ENCODE results near the gene NUP210L. TPM values are rescaled to one million over a fixed set of nuclear protein-coding genes. Genes with fewer than 3 reads are reported as not detected.
"Not testable (repeated sequence)": the region's sequence is repeated elsewhere in the genome, so short reads cannot be mapped to it uniquely, and the experiment has no call there.

NUP210L gene
- total RNA-seq, 1 donor from 2014 or later, result 0.15 TPM

- TF ChIP-seq, protein P1, sequence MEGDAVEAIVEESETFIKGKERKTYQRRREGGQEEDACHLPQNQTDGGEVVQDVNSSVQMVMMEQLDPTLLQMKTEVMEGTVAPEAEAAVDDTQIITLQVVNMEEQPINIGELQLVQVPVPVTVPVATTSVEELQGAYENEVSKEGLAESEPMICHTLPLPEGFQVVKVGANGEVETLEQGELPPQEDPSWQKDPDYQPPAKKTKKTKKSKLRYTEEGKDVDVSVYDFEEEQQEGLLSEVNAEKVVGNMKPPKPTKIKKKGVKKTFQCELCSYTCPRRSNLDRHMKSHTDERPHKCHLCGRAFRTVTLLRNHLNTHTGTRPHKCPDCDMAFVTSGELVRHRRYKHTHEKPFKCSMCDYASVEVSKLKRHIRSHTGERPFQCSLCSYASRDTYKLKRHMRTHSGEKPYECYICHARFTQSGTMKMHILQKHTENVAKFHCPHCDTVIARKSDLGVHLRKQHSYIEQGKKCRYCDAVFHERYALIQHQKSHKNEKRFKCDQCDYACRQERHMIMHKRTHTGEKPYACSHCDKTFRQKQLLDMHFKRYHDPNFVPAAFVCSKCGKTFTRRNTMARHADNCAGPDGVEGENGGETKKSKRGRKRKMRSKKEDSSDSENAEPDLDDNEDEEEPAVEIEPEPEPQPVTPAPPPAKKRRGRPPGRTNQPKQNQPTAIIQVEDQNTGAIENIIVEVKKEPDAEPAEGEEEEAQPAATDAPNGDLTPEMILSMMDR (IDR thresholded peaks at IDR 0.05; ENCODE audit: unreplicated experiment), result no peak
- Mint-ChIP-seq H3K9me3 (ENCODE audit: unreplicated experiment) (no peaks in the 10 kb centered on the region), H3K36me3 (ENCODE audit: low read depth, unreplicated experiment) (no peaks in the 10 kb centered on the region), H3K27me3 (ENCODE audit: unreplicated experiment) (no peaks in the 10 kb centered on the region), H3K4me1 (ENCODE audit: unreplicated experiment) (no peaks in the 10 kb centered on the region), H3K27ac (ENCODE audit: unreplicated experiment) (no peak overlapping the region), H3K4me3 (ENCODE audit: unreplicated experiment) (no peak overlapping the region)
- no peak for DNase-seq (ENCODE audit: low spot score)
These were observed 17.0 kb downstream of the NUP210L start for GRCh38 chr1:154137888-154138287.

GRCh38 chr1:154133256-154133655 lies 21.6 kb downstream of the NUP210L start:
- Mint-ChIP-seq H3K36me3 (ENCODE audit: low read depth, unreplicated experiment) (no peaks in the 10 kb centered on the region), H3K27ac (ENCODE audit: unreplicated experiment) (no peak overlapping the region), H3K4me3 (ENCODE audit: unreplicated experiment) (no peak overlapping the region), H3K9me3 (ENCODE audit: unreplicated experiment) (no peaks in the 10 kb centered on the region), H3K27me3 (ENCODE audit: unreplicated experiment) (no peaks in the 10 kb centered on the region), H3K4me1 (ENCODE audit: unreplicated experiment) (no peaks in the 10 kb centered on the region)
- TF ChIP-seq, protein P1 (IDR thresholded peaks at IDR 0.05; ENCODE audit: unreplicated experiment), result no peak
- no peak for DNase-seq (ENCODE audit: low spot score)

GRCh38 chr1:154129391-154129970 lies 25.4 kb downstream of the NUP210L start:
- Mint-ChIP-seq H3K9me3 (ENCODE audit: unreplicated experiment) (no peaks in the 10 kb centered on the region), H3K27ac (ENCODE audit: unreplicated experiment) (no peak overlapping the region), H3K27me3 (ENCODE audit: unreplicated experiment) (no peaks in the 10 kb centered on the region), H3K36me3 (ENCODE audit: low read depth, unreplicated experiment) (no peaks in the 10 kb centered on the region), H3K4me3 (ENCODE audit: unreplicated experiment) (no peak overlapping the region), H3K4me1 (ENCODE audit: unreplicated experiment) (no peaks in the 10 kb centered on the region)
- DNase-seq (ENCODE audit: low spot score), result no peak
- TF ChIP-seq, protein P1 (IDR thresholded peaks at IDR 0.05; ENCODE audit: unreplicated experiment), result no peak

DNA sequence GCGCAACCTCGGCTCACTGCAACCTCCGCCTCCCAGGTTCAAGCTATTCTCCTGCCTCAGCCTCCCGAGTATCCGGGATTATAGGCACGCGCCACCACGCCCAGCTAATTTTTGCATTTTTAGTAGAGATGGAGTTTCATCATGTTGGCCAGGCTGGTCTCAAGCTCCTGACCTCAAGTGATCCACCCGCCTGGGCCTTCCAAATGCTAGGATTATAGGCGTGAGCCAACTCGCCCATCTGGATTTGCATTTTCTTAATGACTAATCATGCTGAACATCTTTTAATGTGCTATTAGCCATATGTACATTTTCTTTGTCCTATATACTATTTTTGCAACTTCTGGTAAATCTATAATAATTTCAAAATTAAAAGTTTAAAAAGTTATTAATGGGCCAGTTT lies 31.7 kb downstream of the NUP210L start:
- DNase-seq (ENCODE audit: low spot score); H3K4me3 Mint-ChIP-seq (ENCODE audit: unreplicated experiment); H3K36me3 Mint-ChIP-seq (ENCODE audit: low read depth, unreplicated experiment); H3K27ac Mint-ChIP-seq (ENCODE audit: unreplicated experiment); H3K4me1 Mint-ChIP-seq (ENCODE audit: unreplicated experiment); H3K9me3 Mint-ChIP-seq (ENCODE audit: unreplicated experiment); H3K27me3 Mint-ChIP-seq (ENCODE audit: unreplicated experiment): not testable (repeated sequence)

DNA sequence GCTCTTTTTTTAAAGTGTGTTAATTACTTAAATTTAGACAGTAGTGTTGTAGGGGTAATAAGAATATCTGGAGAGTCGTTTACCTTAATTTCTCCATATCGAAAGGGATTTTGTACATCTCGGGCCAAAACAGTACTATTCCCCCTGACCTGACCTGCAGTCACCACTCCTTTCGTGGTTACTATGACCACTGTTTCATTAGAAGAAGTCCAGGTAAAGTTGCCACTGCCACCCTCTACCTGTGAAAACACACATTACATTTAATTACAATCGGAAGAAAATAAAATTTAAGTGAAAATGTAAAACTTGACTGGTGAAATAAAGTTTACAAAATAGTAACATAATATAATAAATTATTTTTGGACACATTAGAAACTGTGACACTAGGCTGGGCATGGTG lies 37.2 kb downstream of the NUP210L start:
- no peak for DNase-seq (ENCODE audit: low spot score)
- no peaks in the 10 kb centered on the region for H3K27me3 Mint-ChIP-seq (ENCODE audit: unreplicated experiment)

More for the DNA sequence above, 37.2 kb downstream of the NUP210L start:
- Mint-ChIP-seq H3K36me3 (ENCODE audit: low read depth, unreplicated experiment) (no peaks in the 10 kb centered on the region), H3K27ac (ENCODE audit: unreplicated experiment) (no peak overlapping the region), H3K4me3 (ENCODE audit: unreplicated experiment) (no peak overlapping the region), H3K4me1 (ENCODE audit: unreplicated experiment) (no peaks in the 10 kb centered on the region), H3K9me3 (ENCODE audit: unreplicated experiment) (no peaks in the 10 kb centered on the region)
- TF ChIP-seq, protein P1 (IDR thresholded peaks at IDR 0.05; ENCODE audit: unreplicated experiment), result peak; percentile 22
